GM23338 (cell line): ENCODE data around the gene NPHS1. TPM values are rescaled to one million over a fixed set of nuclear protein-coding genes. Genes with fewer than 3 reads are reported as not detected.

Experiments used
- ATAC-seq: fragments of 200-7000 bp; cut with Tn5 transposase; 3 replicates; pipeline ENCODE4 v1.9.1; 2020
- DNase-seq: peaks from one replicate; pipeline ENCODE4 v3.0.0-alpha.2; 2015; ENCODE audit warnings: low spot score
- H2AFZ ChIP-seq: fragments of 200-600 bp; sonication (generic); 2 replicates; pipeline ENCODE4 v1.8.0; 2016; ENCODE audit warnings: antibody characterized with exemption, mild to moderate bottlenecking, moderate library complexity
- H3F3A ChIP-seq: fragments of 200-600 bp; sonication (generic); replicated peaks from 2 replicates; pipeline ENCODE4 v1.8.0; 2017; ENCODE audit warnings: antibody characterized with exemption, mixed run types, low read depth
- H3K27ac ChIP-seq: fragments of 200-600 bp; sonication (generic); 2 replicates; pipeline ENCODE4 v1.6.1; 2016; ENCODE audit warnings: low read depth
- H3K27me3 ChIP-seq: fragments of 200-600 bp; sonication (generic); 2 replicates; pipeline ENCODE4 v1.8.0; 2016; ENCODE audit warnings: mild to moderate bottlenecking, mixed run types, moderate library complexity; ENCODE audit not compliant: insufficient read depth
- H3K36me3 ChIP-seq: fragments of 200-600 bp; sonication (generic); 2 replicates; pipeline ENCODE4 v1.8.0; 2016; ENCODE audit warnings: mild to moderate bottlenecking; ENCODE audit not compliant: insufficient read depth
- H3K4me1 ChIP-seq: fragments of 200-600 bp; sonication (generic); 2 replicates; pipeline ENCODE4 v1.8.0; 2016; ENCODE audit warnings: mild to moderate bottlenecking, moderate library complexity; ENCODE audit not compliant: insufficient read depth
- H3K4me2 ChIP-seq: fragments of 200-600 bp; sonication (generic); 2 replicates; pipeline ENCODE4 v1.7.1; 2017; ENCODE audit warnings: mixed run types
- H3K4me3 ChIP-seq: fragments of 200-600 bp; sonication (generic); 2 replicates; pipeline ENCODE4 v1.6.1; 2016; ENCODE audit warnings: mixed run types
- H3K79me2 ChIP-seq: fragments of 200-600 bp; sonication (generic); replicated peaks from 2 replicates; pipeline ENCODE4 v1.8.0; 2017; ENCODE audit warnings: mild to moderate bottlenecking; ENCODE audit not compliant: insufficient read depth
- H3K9me2 ChIP-seq: fragments of 200-600 bp; sonication (generic); 2 replicates; pipeline ENCODE4 v1.8.0; 2017; ENCODE audit not compliant: insufficient read depth
- H4K20me1 ChIP-seq: fragments of 200-600 bp; sonication (generic); replicated peaks from 2 replicates; pipeline ENCODE4 v1.8.0; 2017; ENCODE audit warnings: mild to moderate bottlenecking; ENCODE audit not compliant: insufficient read depth
- H3K27ac Mint-ChIP-seq: 2 replicates; pipeline ENCODE4 v1.8.0; 2020; ENCODE audit warnings: inconsistent platforms, mild to moderate bottlenecking, moderate library complexity, mixed read lengths
- H3K27me3 Mint-ChIP-seq: 3 replicates; pipeline ENCODE4 v1.8.0; 2022; ENCODE audit warnings: low read depth, mild to moderate bottlenecking, moderate library complexity, mixed read lengths, inconsistent platforms; ENCODE audit not compliant: insufficient read depth, poor library complexity
- H3K36me3 Mint-ChIP-seq: 3 replicates; pipeline ENCODE4 v1.8.0; 2021; ENCODE audit warnings: low read depth, mild to moderate bottlenecking, inconsistent platforms, moderate library complexity, mixed read lengths
- H3K4me1 Mint-ChIP-seq: 3 replicates; pipeline ENCODE4 v1.8.0; 2020; ENCODE audit warnings: mild to moderate bottlenecking, inconsistent platforms, mixed read lengths
- H3K4me3 Mint-ChIP-seq: 3 replicates; pipeline ENCODE4 v1.8.0; 2021; ENCODE audit warnings: moderate library complexity, mild to moderate bottlenecking, inconsistent platforms, mixed read lengths
- H3K9me3 Mint-ChIP-seq: 3 replicates; pipeline ENCODE4 v1.8.0; 2020; ENCODE audit warnings: moderate library complexity, mild to moderate bottlenecking, inconsistent platforms, mixed read lengths
- CREB1 ChIP-seq: fragments of 250-450 bp; sonication (Bioruptor Pico); IDR thresholded peaks from 2 replicates; pipeline ENCODE4 v1.5.0; 2020; ENCODE audit warnings: low read depth, mild to moderate bottlenecking, moderate library complexity
- EZH2 ChIP-seq: fragments of 200-600 bp; sonication (generic); IDR thresholded peaks from one replicate; pipeline ENCODE4 v1.8.0; 2017; ENCODE audit warnings: antibody characterized with exemption, mild to moderate bottlenecking, low read depth; ENCODE audit not compliant: unreplicated experiment
- EZH2phosphoT487 ChIP-seq: fragments of 200-600 bp; sonication (generic); IDR thresholded peaks from one replicate; pipeline ENCODE4 v1.8.1; 2018; ENCODE audit warnings: antibody characterized with exemption; ENCODE audit not compliant: unreplicated experiment
- JUNB ChIP-seq: IDR thresholded peaks from one replicate; pipeline ENCODE4 v1.6.1; 2016; ENCODE audit warnings: antibody characterized with exemption; ENCODE audit not compliant: unreplicated experiment
- NANOG ChIP-seq: IDR thresholded peaks from 2 replicates; pipeline ENCODE4 v1.6.1; 2016; ENCODE audit warnings: antibody characterized with exemption, borderline replicate concordance
- POLR2AphosphoS5 ChIP-seq: IDR thresholded peaks from 2 replicates; pipeline ENCODE4 v1.6.1; 2016; ENCODE audit warnings: antibody characterized with exemption, low read depth
- REST ChIP-seq: IDR thresholded peaks from one replicate; pipeline ENCODE4 v1.6.1; 2018; ENCODE audit warnings: antibody characterized with exemption; ENCODE audit not compliant: unreplicated experiment
- STAT1 ChIP-seq: IDR thresholded peaks from one replicate; pipeline ENCODE4 v1.6.1; 2016; ENCODE audit warnings: antibody characterized with exemption; ENCODE audit not compliant: unreplicated experiment
- ZNF331 ChIP-seq: fragments of 250-450 bp; sonication (Bioruptor Pico); IDR thresholded peaks from 2 replicates; pipeline ENCODE4 v1.5.0; 2020; ENCODE audit warnings: low read depth, mild to moderate bottlenecking, moderate library complexity
- polyA plus RNA-seq: library from polyadenylated mRNA; unstranded; fragments of >200 nt; fragmentation: Nextera tagmentation; extraction: Ambion mirVana; gene quantifications from 2 replicates; pipeline ENCODE4 v1.2.1, GENCODE V29; 2016
- total RNA-seq: library from RNA; depleted of rRNA; stranded (reverse); fragments of >200 nt; shearing (Covaris generic); gene quantifications from 2 replicates; pipeline ENCODE4 v1.2.3, GENCODE V29; 2014
- TF ChIP-seq, protein P1 (sequence below): fragments of 250-450 bp; sonication (Bioruptor Pico); IDR thresholded peaks from 2 replicates; pipeline ENCODE4 v1.5.0; 2020; ENCODE audit warnings: mild to moderate bottlenecking, moderate library complexity
- TF ChIP-seq, protein P2 (sequence below), 2 experiments: fragments of 200-600 bp in 1 of 2; sonication (generic) in 1 of 2; conservative IDR thresholded peaks; 2 replicates each; pipeline versions ENCODE4 v1.5.1 to v1.6.1; 2016 to 2017; ENCODE audit warnings: antibody characterized with exemption in 2 of 2, low read depth in 2 of 2, mild to moderate bottlenecking in 2 of 2, moderate library complexity in 1 of 2

The NPHS1 gene
- total and polyA plus RNA-seq, 2 experiments from 2014 or later, result 1.0 to 1.3 TPM

- H2AFZ ChIP-seq, result no peak overlapping the region; the same call in 1 of the 2 replicates
- no peaks in the 10 kb centered on the region for H3K9me2 ChIP-seq
- peaks cover 34% of the 10 kb centered on the region for H3K4me1 Mint-ChIP-seq
- H3K36me3 Mint-ChIP-seq, result no peaks in the 10 kb centered on the region
- TF ChIP-seq NANOG, result no peak
- TF ChIP-seq STAT1, result no peak
- no peak for TF ChIP-seq REST
- TF ChIP-seq ZNF331 (CRISPR knock-in tag), result no peak
- TF ChIP-seq EZH2phosphoT487, result no peak
- no peak for TF ChIP-seq POLR2AphosphoS5
- TF ChIP-seq, protein P1, sequence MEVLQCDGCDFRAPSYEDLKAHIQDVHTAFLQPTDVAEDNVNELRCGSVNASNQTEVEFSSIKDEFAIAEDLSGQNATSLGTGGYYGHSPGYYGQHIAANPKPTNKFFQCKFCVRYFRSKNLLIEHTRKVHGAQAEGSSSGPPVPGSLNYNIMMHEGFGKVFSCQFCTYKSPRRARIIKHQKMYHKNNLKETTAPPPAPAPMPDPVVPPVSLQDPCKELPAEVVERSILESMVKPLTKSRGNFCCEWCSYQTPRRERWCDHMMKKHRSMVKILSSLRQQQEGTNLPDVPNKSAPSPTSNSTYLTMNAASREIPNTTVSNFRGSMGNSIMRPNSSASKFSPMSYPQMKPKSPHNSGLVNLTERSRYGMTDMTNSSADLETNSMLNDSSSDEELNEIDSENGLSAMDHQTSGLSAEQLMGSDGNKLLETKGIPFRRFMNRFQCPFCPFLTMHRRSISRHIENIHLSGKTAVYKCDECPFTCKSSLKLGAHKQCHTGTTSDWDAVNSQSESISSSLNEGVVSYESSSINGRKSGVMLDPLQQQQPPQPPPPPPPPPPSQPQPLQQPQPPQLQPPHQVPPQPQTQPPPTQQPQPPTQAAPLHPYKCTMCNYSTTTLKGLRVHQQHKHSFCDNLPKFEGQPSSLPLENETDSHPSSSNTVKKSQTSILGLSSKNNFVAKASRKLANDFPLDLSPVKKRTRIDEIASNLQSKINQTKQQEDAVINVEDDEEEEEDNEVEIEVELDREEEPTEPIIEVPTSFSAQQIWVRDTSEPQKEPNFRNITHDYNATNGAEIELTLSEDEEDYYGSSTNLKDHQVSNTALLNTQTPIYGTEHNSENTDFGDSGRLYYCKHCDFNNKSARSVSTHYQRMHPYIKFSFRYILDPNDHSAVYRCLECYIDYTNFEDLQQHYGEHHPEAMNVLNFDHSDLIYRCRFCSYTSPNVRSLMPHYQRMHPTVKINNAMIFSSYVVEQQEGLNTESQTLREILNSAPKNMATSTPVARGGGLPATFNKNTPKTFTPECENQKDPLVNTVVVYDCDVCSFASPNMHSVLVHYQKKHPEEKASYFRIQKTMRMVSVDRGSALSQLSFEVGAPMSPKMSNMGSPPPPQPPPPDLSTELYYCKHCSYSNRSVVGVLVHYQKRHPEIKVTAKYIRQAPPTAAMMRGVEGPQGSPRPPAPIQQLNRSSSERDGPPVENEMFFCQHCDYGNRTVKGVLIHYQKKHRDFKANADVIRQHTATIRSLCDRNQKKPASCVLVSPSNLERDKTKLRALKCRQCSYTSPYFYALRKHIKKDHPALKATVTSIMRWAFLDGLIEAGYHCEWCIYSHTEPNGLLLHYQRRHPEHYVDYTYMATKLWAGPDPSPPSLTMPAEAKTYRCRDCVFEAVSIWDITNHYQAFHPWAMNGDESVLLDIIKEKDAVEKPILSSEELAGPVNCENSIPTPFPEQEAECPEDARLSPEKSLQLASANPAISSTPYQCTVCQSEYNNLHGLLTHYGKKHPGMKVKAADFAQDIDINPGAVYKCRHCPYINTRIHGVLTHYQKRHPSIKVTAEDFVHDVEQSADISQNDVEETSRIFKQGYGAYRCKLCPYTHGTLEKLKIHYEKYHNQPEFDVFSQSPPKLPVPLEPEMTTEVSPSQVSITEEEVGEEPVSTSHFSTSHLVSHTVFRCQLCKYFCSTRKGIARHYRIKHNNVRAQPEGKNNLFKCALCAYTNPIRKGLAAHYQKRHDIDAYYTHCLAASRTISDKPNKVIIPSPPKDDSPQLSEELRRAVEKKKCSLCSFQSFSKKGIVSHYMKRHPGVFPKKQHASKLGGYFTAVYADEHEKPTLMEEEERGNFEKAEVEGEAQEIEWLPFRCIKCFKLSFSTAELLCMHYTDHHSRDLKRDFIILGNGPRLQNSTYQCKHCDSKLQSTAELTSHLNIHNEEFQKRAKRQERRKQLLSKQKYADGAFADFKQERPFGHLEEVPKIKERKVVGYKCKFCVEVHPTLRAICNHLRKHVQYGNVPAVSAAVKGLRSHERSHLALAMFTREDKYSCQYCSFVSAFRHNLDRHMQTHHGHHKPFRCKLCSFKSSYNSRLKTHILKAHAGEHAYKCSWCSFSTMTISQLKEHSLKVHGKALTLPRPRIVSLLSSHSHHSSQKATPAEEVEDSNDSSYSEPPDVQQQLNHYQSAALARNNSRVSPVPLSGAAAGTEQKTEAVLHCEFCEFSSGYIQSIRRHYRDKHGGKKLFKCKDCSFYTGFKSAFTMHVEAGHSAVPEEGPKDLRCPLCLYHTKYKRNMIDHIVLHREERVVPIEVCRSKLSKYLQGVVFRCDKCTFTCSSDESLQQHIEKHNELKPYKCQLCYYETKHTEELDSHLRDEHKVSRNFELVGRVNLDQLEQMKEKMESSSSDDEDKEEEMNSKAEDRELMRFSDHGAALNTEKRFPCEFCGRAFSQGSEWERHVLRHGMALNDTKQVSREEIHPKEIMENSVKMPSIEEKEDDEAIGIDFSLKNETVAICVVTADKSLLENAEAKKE, result no peak
- TF ChIP-seq EZH2, result no peak
- no peak for TF ChIP-seq CREB1 (CRISPR knock-in tag)
- TF ChIP-seq, protein P2, sequence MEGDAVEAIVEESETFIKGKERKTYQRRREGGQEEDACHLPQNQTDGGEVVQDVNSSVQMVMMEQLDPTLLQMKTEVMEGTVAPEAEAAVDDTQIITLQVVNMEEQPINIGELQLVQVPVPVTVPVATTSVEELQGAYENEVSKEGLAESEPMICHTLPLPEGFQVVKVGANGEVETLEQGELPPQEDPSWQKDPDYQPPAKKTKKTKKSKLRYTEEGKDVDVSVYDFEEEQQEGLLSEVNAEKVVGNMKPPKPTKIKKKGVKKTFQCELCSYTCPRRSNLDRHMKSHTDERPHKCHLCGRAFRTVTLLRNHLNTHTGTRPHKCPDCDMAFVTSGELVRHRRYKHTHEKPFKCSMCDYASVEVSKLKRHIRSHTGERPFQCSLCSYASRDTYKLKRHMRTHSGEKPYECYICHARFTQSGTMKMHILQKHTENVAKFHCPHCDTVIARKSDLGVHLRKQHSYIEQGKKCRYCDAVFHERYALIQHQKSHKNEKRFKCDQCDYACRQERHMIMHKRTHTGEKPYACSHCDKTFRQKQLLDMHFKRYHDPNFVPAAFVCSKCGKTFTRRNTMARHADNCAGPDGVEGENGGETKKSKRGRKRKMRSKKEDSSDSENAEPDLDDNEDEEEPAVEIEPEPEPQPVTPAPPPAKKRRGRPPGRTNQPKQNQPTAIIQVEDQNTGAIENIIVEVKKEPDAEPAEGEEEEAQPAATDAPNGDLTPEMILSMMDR (conservative IDR thresholded peaks at IDR 0.05; ENCODE audit: low read depth in 2 of 2), result no peak
- no peak for TF ChIP-seq JUNB
- no peaks in the 10 kb centered on the region; the same call in 2 of the 3 replicates for H3K9me3 Mint-ChIP-seq
- peaks cover 23% of the 10 kb centered on the region for H3K27me3 Mint-ChIP-seq
- peak; percentile 3; the same call in 1 of the 3 replicates for ATAC-seq
- H3K4me3 Mint-ChIP-seq, result peak overlapping the region; percentile 76
- no peaks in the 10 kb centered on the region for H3K79me2 ChIP-seq
- DNase-seq, result peak; percentile 62
- peaks cover 16% of the 10 kb centered on the region for H3K27me3 ChIP-seq
- no peaks in the 10 kb centered on the region for H3K36me3 ChIP-seq
- H3K27ac Mint-ChIP-seq, result no peak overlapping the region; the same call in 1 of the 2 replicates
- H3K4me2 ChIP-seq, result peak overlapping the region; percentile 89
- H3F3A ChIP-seq, result peaks cover 7% of the 10 kb centered on the region; the same call in 1 of the 2 replicates
- peak overlapping the region; percentile 65 for H3K4me3 ChIP-seq
- H3K27ac ChIP-seq, result no peak overlapping the region
- H3K4me1 ChIP-seq, result peaks cover 23% of the 10 kb centered on the region
- H4K20me1 ChIP-seq, result no peaks in the 10 kb centered on the region
Measured at GRCh38 chr19:35776102-35776788, 76.1 kb downstream of the NPHS1 start.
